Measurements from ENCODE around the gene DAG1. TPM values are rescaled to one million over a fixed set of nuclear protein-coding genes. Genes with fewer than 3 reads are reported as not detected.

Gene DAG1
- total RNA-seq, 1 donor from 2014 or later, result 94.0 TPM

GRCh38 chr3:49518016-49518415 lies 47.9 kb downstream of the DAG1 start:
- DNase-seq (ENCODE audit: low spot score), result no peak

DNA sequence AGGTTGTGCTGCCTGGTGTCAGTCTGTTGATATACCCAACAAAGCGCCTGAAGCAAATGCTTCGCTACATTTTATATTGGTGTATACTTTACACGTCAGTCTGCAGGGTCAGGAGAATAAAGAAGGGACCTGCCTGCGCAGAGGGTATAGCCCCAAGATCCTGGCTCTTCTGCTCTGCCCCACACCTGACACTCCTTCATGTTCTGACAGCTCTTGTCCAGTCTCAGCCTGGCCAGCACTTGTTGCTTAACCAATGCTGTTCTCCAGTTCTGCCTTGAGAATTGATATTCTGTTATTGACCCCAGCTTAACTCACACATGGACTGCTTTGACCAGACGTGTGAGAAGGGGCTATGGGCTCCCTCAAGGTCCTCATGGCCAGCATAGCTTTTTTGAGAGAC lies 48.4 kb downstream of the DAG1 start:
- no peak for DNase-seq (ENCODE audit: low spot score)

GRCh38 chr3:49519296-49519695 lies 49.2 kb downstream of the DAG1 start:
- DNase-seq (ENCODE audit: low spot score), result no peak

GRCh38 chr3:49519916-49520385 lies 49.9 kb downstream of the DAG1 start:
- DNase-seq (ENCODE audit: low spot score), result no peak

DNA sequence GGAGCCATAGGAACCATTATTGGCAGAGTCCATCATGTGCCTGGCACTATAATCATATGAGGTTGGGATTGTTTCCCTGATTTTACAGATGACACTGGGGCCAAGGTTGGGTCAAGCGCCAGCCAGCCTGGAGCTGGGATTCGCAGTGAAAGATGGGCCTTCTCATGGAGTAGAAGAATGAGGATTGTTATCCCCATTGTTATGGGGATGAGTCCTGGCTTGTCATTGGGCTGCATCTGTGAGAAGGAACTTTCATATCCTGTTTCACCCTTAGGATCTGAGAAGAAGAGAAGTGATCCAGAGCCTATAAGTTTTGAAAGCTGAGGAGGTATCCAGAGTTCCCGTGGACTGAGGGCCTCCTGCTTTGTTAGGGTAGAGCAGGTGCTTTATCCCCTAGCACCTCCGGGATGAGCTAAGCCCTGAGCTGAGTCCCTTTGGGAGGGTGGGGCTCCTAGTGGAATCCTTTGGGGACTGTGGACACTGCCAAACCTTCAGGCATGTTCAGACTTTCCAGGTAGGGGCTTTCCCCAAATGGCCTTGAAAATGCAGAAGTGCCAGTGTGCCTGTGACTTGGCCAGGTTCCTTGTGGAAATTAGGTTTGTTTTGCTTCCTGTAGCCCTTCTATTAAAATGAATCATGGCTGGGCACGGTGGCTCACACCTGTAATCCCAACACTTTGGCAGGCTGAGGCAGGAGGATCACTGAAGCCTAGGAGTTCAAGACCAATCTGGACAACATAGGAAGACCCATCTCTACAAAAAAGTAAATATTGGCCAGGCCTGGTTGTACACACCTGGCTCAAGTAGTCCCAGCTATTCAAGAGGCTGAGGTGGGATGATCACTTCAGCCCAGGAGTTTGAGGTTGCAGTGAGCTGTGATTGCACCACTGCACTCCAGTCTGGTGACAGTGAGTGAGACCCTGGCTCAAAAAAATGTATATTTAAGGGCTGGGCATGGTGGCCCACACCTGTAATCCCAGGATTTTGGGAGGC lies 54.0 kb downstream of the DAG1 start:
- DNase-seq (ENCODE audit: low spot score), result no peak

DNA sequence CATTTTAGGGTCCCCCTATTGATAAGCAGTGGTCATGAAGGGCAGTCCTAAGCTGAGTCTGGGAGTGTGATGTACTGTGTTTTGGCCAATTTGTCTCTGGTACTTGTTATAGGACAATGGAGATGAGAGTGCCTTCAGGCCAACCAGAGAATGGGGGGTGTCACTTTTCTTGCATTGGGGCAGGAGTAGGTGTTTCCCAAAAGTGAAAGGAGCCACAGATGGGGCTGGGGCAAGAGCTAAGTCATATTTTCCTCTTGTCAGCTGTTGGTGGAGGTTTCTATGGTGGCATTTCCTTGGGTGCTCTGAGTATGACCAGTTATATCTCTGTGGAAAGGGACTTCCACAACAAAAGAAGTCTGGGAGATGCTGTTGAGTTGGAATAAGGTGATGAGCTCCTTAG lies 59.5 kb downstream of the DAG1 start:
- no peak for DNase-seq (ENCODE audit: low spot score)

- no peak for DNase-seq (ENCODE audit: low spot score)
Observed at GRCh38 chr3:49530231-49530630, 60.2 kb downstream of the DAG1 start.

GRCh38 chr3:49530701-49531100 lies 60.6 kb downstream of the DAG1 start:
- no peak for DNase-seq (ENCODE audit: low spot score)

DNA sequence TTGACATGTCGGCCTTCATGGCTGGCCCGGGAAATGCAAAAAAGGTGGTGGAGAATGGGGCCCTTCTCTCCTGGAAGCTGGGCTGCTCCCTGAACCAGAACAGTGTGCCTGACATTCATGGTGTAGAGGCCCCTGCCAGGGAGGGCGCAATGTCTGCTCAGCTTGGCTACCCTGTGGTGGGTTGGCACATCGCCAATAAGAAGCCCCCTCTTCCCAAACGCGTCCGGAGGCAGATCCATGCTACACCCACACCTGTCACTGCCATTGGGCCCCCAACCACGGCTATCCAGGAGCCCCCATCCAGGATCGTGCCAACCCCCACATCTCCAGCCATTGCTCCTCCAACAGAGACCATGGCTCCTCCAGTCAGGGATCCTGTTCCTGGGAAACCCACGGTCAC lies 61.2 kb downstream of the DAG1 start:
- DNase-seq (ENCODE audit: low spot score), result no peak

GRCh38 chr3:49531715-49532114 lies 61.6 kb downstream of the DAG1 start:
- no peak for DNase-seq (ENCODE audit: low spot score)

DNA sequence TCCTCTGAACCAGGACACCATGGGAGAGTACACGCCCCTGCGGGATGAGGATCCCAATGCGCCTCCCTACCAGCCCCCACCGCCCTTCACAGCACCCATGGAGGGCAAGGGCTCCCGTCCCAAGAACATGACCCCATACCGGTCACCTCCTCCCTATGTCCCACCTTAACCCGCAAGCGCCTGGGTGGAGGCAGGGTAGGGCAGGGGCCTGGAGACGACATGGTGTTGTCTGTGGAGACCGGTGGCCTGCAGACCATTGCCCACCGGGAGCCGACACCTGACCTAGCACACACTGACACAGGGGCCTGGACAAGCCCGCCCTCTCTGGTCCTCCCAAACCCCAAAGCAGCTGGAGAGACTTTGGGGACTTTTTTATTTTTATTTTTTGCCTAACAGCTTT lies 63.0 kb downstream of the DAG1 start:
- no peak for DNase-seq (ENCODE audit: low spot score)

DNA sequence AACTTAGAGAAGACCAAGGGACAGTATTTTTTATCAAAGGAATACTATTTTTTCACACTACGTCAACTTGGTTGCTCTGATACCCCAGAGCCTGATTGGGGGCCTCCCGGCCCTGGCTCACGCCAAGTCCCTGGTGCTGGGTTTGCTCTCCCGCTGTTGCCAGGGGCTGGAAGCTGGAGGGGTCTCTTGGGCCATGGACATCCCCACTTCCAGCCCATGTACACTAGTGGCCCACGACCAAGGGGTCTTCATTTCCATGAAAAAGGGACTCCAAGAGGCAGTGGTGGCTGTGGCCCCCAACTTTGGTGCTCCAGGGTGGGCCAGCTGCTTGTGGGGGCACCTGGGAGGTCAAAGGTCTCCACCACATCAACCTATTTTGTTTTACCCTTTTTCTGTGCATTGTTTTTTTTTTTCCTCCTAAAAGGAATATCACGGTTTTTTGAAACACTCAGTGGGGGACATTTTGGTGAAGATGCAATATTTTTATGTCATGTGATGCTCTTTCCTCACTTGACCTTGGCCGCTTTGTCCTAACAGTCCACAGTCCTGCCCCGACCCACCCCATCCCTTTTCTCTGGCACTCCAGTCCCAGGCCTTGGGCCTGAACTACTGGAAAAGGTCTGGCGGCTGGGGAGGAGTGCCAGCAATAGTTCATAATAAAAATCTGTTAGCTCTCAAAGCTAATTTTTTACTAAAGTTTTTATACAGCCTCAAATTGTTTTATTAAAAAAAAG lies 63.9 kb downstream of the DAG1 start:
- DNase-seq (ENCODE audit: low spot score), result no peak

DNA sequence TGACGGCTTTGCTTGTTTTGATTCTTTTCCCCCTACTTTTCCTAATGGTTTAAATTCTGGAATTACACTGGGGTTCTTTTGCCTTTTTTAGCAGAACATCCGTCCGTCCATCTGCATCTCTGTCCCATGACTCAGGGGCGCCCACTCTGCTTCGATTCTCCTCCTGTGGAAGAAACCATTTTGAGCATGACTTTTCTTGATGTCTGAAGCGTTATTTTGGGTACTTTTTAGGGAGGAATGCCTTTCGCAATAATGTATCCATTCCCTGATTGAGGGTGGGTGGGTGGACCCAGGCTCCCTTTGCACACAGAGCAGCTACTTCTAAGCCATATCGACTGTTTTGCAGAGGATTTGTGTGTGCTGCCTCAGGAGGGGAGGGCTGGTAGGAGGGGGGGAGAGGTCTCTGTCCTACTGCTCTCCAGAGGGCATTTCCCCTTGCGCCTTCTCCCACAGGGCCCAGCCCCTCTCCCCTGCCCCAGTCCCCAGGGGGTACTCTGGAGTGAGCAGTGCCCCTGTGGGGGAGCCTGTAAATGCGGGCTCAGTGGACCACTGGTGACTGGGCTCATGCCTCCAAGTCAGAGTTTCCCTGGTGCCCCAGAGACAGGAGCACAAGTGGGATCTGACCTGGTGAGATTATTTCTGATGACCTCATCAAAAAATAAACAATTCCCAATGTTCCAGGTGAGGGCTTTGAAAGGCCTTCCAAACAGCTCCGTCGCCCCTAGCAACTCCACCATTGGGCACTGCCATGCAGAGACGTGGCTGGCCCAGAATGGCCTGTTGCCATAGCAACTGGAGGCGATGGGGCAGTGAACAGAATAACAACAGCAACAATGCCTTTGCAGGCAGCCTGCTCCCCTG lies 64.7 kb downstream of the DAG1 start:
- no peak for DNase-seq (ENCODE audit: low spot score)

- no peak for DNase-seq (ENCODE audit: low spot score)
Observed at GRCh38 chr3:49535971-49536874, 66.2 kb downstream of the DAG1 start.

- DNase-seq (ENCODE audit: low spot score), result no peak
Observed at GRCh38 chr3:49536875-49537533, 66.9 kb downstream of the DAG1 start.

GRCh38 chr3:49539659-49540560 lies 69.8 kb downstream of the DAG1 start:
- peak; percentile 95 for DNase-seq (ENCODE audit: low spot score)

DNA sequence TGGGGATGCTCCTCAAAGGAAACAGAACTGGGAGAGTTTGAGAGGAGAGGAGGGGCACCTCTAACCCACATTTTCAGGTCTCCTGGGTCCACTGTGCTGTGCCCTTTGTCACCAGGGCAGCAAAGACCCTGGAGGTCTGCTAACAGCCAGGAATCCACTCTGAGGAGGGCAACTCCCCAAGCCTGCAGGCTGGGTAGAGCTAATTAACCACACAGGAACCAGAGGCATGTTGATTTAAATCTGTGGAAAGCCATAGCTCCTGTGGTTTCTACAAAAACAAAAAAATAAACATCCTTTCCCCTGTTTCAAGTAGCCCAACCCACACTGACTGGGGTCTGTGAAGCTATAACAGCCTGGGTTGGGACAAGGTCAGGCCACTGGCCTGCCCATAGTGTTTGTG lies 82.0 kb downstream of the DAG1 start:
- no peak for DNase-seq (ENCODE audit: low spot score)

DNA sequence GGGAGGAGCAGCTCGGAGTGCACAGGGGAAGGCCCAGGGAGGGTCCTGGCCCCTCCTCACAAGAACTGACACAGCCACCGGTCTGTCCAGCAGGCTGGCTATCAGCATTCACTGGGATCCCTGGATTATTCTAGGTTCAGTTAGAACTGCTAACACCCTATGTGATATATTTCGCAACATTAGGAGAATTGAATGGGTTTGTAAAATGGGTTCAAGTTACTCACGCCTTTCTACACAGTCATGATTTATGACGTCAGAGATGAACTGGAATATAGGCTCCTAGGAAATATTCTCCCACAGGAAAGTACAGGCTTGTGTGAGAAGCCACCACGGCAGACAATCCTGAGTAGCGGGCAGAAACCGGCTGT lies 83.2 kb downstream of the DAG1 start:
- DNase-seq (ENCODE audit: low spot score), result no peak
